ENCODE results near the gene NUP35.
"Not testable (repeated sequence)": the region's sequence is repeated elsewhere in the genome, so short reads cannot be mapped to it uniquely, and the experiment has no call there.

NUP35 gene

GRCh38 chr2:183162362-183162761 lies 38.1 kb downstream of the NUP35 start:
- no peak overlapping the region for H3K4me3 ChIP-seq (ENCODE audit: low read depth, low read length)
- TF ChIP-seq CTCF (conservative IDR thresholded peaks at IDR 0.05; ENCODE audit: low read depth, low read length): no peak
- peak; percentile 65 for DNase-seq (ENCODE audit: low read depth)

GRCh38 chr2:183163821-183164649 lies 39.8 kb downstream of the NUP35 start:
- DNase-seq (ENCODE audit: low read depth): peak; percentile 52
- H3K4me3 ChIP-seq (ENCODE audit: low read depth, low read length): no peak overlapping the region
- TF ChIP-seq CTCF (conservative IDR thresholded peaks at IDR 0.05; ENCODE audit: low read depth, low read length): no peak

GRCh38 chr2:183164650-183165015 lies 40.4 kb downstream of the NUP35 start:
- TF ChIP-seq CTCF (conservative IDR thresholded peaks at IDR 0.05; ENCODE audit: low read depth, low read length): no peak
- H3K4me3 ChIP-seq (ENCODE audit: low read depth, low read length): no peak overlapping the region
- peak; percentile 78 for DNase-seq (ENCODE audit: low read depth)

GRCh38 chr2:183166210-183166609 lies 42.0 kb downstream of the NUP35 start:
- no peak for TF ChIP-seq CTCF (conservative IDR thresholded peaks at IDR 0.05; ENCODE audit: low read depth, low read length)
- no peak for DNase-seq (ENCODE audit: low read depth)

GRCh38 chr2:183166976-183167375 lies 42.7 kb downstream of the NUP35 start:
- not testable (repeated sequence) for H3K4me3 ChIP-seq (ENCODE audit: low read depth, low read length); DNase-seq (ENCODE audit: low read depth)

More at GRCh38 chr2:183166210-183166609, 42.0 kb downstream of the NUP35 start:
- H3K4me3 ChIP-seq (ENCODE audit: low read depth, low read length): no peak overlapping the region

GRCh38 chr2:183172220-183172887 lies 48.1 kb downstream of the NUP35 start:
- TF ChIP-seq CTCF (conservative IDR thresholded peaks at IDR 0.05; ENCODE audit: low read depth, low read length): no peak
- no peak overlapping the region for H3K4me3 ChIP-seq (ENCODE audit: low read depth, low read length)
- no peak for DNase-seq (ENCODE audit: low read depth)

- H3K4me3 ChIP-seq (ENCODE audit: low read depth, low read length): no peak overlapping the region
- DNase-seq (ENCODE audit: low read depth): peak; percentile 42
- no peak for TF ChIP-seq CTCF (conservative IDR thresholded peaks at IDR 0.05; ENCODE audit: low read depth, low read length)
These were observed 54.9 kb downstream of the NUP35 start for GRCh38 chr2:183179156-183179555.

All from choroid plexus epithelial cell (primary cell).